ENCODE measurements around the gene NCS1. TPM values are rescaled to one million over a fixed set of nuclear protein-coding genes. Genes with fewer than 3 reads are reported as not detected.

The NCS1 gene
- total RNA-seq, 1 experiment from 2014 or later: 58.6 TPM

DNA sequence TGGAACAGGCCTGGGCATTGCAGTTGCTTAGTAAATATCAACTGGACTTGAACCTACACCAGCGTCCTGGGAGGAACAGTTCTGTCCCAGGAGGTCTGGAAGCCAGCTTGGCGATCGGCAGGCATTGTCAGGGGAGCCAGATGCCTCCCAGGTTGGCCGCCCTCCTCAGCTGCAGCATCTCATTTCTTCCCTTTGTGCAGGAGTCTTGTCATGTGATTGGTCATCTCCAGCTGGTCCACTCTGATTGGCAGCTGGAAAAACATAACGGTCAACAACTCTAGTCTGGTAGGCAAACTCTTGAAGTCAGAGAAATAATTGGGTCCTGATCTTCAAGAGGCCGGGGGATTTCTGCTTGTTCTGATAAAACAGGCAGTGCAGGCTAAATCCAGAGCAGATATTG, 29.6 kb upstream of the NCS1 start:
- H3K36me3 ChIP-seq (ENCODE audit: insufficient read depth, low read length, poor library complexity, severe bottlenecking): no peaks in the 10 kb centered on the region
- H3K27ac ChIP-seq (ENCODE audit: low read depth, low read length, poor library complexity, severe bottlenecking): no peak overlapping the region
- ChIA-PET CTCF (no interaction called here), POLR2A (ENCODE audit: low non-redundant PET) (no interaction called here)
- DNase-seq (ENCODE audit: low spot score): no peak
- BruUV-seq (replicated peaks): no TSS peak
- H3K4me1 ChIP-seq (ENCODE audit: insufficient read depth, low read length, poor library complexity, severe bottlenecking): no peaks in the 10 kb centered on the region
- H3K9me3 ChIP-seq (ENCODE audit: low read depth, low read length, poor library complexity, severe bottlenecking): no peaks in the 10 kb centered on the region
- intact Hi-C loops (cut with micrococcal nuclease; ENCODE audit: unreplicated experiment): no loop called here
- H3K27me3 ChIP-seq (replicated peaks; ENCODE audit: insufficient read depth, low read depth, low read length, poor library complexity): no peaks in the 10 kb centered on the region
- H3K4me3 ChIP-seq (ENCODE audit: low read depth, low read length, poor library complexity, severe bottlenecking): no peak overlapping the region
- TF ChIP-seq EZH2 (IDR thresholded peaks at IDR 0.05; ENCODE audit: borderline replicate concordance, low read depth, low read length, poor library complexity, severe bottlenecking): no peak
- TF ChIP-seq, protein P1, sequence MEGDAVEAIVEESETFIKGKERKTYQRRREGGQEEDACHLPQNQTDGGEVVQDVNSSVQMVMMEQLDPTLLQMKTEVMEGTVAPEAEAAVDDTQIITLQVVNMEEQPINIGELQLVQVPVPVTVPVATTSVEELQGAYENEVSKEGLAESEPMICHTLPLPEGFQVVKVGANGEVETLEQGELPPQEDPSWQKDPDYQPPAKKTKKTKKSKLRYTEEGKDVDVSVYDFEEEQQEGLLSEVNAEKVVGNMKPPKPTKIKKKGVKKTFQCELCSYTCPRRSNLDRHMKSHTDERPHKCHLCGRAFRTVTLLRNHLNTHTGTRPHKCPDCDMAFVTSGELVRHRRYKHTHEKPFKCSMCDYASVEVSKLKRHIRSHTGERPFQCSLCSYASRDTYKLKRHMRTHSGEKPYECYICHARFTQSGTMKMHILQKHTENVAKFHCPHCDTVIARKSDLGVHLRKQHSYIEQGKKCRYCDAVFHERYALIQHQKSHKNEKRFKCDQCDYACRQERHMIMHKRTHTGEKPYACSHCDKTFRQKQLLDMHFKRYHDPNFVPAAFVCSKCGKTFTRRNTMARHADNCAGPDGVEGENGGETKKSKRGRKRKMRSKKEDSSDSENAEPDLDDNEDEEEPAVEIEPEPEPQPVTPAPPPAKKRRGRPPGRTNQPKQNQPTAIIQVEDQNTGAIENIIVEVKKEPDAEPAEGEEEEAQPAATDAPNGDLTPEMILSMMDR (conservative IDR thresholded peaks at IDR 0.05; ENCODE audit: low read depth, low read length): no peak

- TF ChIP-seq, protein P1 (conservative IDR thresholded peaks at IDR 0.05; ENCODE audit: low read depth, low read length): no peak
- no peak for TF ChIP-seq EZH2 (IDR thresholded peaks at IDR 0.05; ENCODE audit: borderline replicate concordance, low read depth, low read length, poor library complexity, severe bottlenecking)
- Histone ChIP-seq H3K27ac (ENCODE audit: low read depth, low read length, poor library complexity, severe bottlenecking) (no peak overlapping the region), H3K27me3 (replicated peaks; ENCODE audit: insufficient read depth, low read depth, low read length, poor library complexity) (no peaks in the 10 kb centered on the region), H3K9me3 (ENCODE audit: low read depth, low read length, poor library complexity, severe bottlenecking) (no peaks in the 10 kb centered on the region), H3K4me3 (ENCODE audit: low read depth, low read length, poor library complexity, severe bottlenecking) (no peak overlapping the region), H3K4me1 (ENCODE audit: insufficient read depth, low read length, poor library complexity, severe bottlenecking) (no peaks in the 10 kb centered on the region), H3K36me3 (ENCODE audit: insufficient read depth, low read length, poor library complexity, severe bottlenecking) (no peaks in the 10 kb centered on the region)
- POLR2A ChIA-PET (ENCODE audit: low non-redundant PET): no interaction called here
- CTCF ChIA-PET: no interaction called here
- intact Hi-C loops (cut with micrococcal nuclease; ENCODE audit: unreplicated experiment): no loop called here
- BruUV-seq (replicated peaks): no TSS peak
- no peak for DNase-seq (ENCODE audit: low spot score)
Observed at GRCh38 chr9:130143279-130143893, 28.8 kb upstream of the NCS1 start.

DNA sequence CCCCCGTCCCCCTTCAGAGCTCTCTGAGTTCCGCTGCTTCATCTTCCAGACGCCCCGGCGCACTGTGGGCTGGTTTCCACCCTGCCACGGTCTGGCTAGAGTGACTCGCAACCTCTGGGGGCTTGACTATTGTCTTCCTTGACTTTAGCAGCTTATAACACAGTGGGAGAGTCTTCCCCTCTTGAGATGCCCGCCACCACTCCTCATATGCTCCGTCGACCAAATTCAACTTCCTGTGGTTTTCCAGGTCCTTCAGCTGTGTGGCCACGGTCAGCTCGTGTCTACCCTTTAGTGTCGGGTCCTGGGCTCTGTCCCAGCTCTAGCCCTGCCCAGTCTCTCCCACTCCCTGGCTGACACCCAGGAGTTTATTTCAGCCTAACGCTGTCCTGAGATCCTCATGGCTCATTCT, 28.2 kb upstream of the NCS1 start:
- no peaks in the 10 kb centered on the region for H3K36me3 ChIP-seq (ENCODE audit: insufficient read depth, low read length, poor library complexity, severe bottlenecking)
- DNase-seq (ENCODE audit: low spot score): no peak
- no peak overlapping the region for H3K27ac ChIP-seq (ENCODE audit: low read depth, low read length, poor library complexity, severe bottlenecking)
- TF ChIP-seq, protein P1 (conservative IDR thresholded peaks at IDR 0.05; ENCODE audit: low read depth, low read length): no peak
- no peak for TF ChIP-seq EZH2 (IDR thresholded peaks at IDR 0.05; ENCODE audit: borderline replicate concordance, low read depth, low read length, poor library complexity, severe bottlenecking)
- no peak overlapping the region for H3K4me3 ChIP-seq (ENCODE audit: low read depth, low read length, poor library complexity, severe bottlenecking)
- intact Hi-C loops (cut with micrococcal nuclease; ENCODE audit: unreplicated experiment): no loop called here
- CTCF ChIA-PET: interaction anchor here (0.6 kb wide), 1 partner anchor 10 kb away, joined by 9 read pairs; no protein-coding TSS in a partner anchor
- H3K27me3 ChIP-seq (replicated peaks; ENCODE audit: insufficient read depth, low read depth, low read length, poor library complexity): no peaks in the 10 kb centered on the region
- BruUV-seq (replicated peaks): no TSS peak
- no peaks in the 10 kb centered on the region for H3K4me1 ChIP-seq (ENCODE audit: insufficient read depth, low read length, poor library complexity, severe bottlenecking)
- POLR2A ChIA-PET (ENCODE audit: low non-redundant PET): no interaction called here
- H3K9me3 ChIP-seq (ENCODE audit: low read depth, low read length, poor library complexity, severe bottlenecking): no peaks in the 10 kb centered on the region
